ENCODE measurements around the gene PNMA8B.
"Not testable (repeated sequence)": the region's sequence is repeated elsewhere in the genome, so short reads cannot be mapped to it uniquely, and the experiment has no call there.

PNMA8B gene

DNA sequence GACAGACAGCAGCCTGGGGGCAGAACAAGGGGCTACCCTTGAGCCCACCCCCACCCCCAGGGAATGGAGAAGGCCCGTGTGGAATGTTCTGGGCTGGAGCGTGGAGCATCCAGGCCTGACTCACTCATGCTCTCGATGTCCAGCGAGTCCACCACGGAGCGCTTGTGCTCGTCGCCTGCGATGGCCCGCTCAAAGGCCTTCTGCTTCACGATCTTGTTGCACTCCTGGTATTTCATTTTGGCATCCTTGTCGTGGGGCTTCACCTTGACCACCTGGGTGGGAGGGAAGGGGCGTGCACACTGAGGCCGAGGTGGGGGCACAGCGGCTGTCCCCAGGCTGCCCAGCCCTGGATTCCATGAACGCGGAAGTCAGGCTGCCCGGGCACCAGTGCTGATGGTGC is 31.1 kb upstream of the PNMA8B start:
- not testable (repeated sequence) for H3K36me3 ChIP-seq (ENCODE audit: control insufficient read depth, insufficient read depth, low read length); H3K4me3 ChIP-seq (ENCODE audit: low read length); H3K9ac ChIP-seq (ENCODE audit: low read length); H3K27me3 ChIP-seq (ENCODE audit: control insufficient read depth, insufficient read depth, low read length); H3K4me1 ChIP-seq (ENCODE audit: control insufficient read depth, insufficient read depth, low read length); H3K9me3 ChIP-seq (ENCODE audit: control insufficient read depth, low read length)

DNA sequence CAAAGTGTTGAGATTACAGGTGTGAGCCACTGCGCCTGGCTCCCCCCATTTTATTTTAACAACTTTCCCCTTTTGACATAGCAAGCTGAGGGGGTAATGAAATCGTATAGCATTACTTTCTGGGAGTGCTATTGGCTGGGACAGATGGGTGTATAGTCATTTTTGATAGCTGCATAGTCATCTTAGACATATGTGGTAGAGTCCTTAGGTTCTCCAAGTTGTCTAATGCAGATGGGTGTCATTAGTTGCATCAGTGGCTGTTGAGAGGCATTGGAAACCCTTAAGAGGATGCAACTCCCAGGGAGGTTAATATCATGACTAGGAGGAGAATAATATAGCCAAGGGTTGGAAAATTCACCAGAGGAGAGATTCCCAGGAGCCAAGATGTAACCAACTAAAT is 28.6 kb upstream of the PNMA8B start:
- Histone ChIP-seq H3K4me1 (ENCODE audit: control insufficient read depth, insufficient read depth, low read length) (no peaks in the 10 kb centered on the region), H3K27me3 (ENCODE audit: control insufficient read depth, insufficient read depth, low read length) (no peaks in the 10 kb centered on the region), H3K9me3 (ENCODE audit: control insufficient read depth, low read length) (no peaks in the 10 kb centered on the region), H3K9ac (ENCODE audit: low read length) (no peak overlapping the region), H3K36me3 (ENCODE audit: control insufficient read depth, insufficient read depth, low read length) (no peaks in the 10 kb centered on the region), H3K4me3 (ENCODE audit: low read length) (no peak overlapping the region)

DNA sequence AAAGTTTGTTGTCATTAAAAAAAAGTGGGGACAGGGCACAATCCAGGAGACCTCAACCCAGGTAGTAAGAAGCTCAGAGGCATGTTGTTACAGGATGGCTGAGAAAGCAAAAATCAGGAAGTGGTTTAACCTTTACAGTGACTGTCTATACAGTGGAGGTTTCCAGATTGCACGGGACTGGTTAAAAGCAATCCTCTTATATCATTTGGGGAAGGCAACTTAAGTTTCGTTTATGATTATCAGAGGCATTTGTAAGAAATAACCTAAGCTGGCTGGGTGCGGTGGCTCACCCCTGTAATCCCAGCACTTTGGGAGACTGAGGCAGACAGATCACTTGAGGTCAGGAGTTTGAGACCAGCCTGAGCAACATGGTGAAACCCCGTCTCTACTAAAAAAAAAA is 27.3 kb upstream of the PNMA8B start:
- H3K27me3 ChIP-seq (ENCODE audit: control insufficient read depth, insufficient read depth, low read length); H3K9me3 ChIP-seq (ENCODE audit: control insufficient read depth, low read length); H3K9ac ChIP-seq (ENCODE audit: low read length); H3K4me1 ChIP-seq (ENCODE audit: control insufficient read depth, insufficient read depth, low read length); H3K4me3 ChIP-seq (ENCODE audit: low read length); H3K36me3 ChIP-seq (ENCODE audit: control insufficient read depth, insufficient read depth, low read length): not testable (repeated sequence)

DNA sequence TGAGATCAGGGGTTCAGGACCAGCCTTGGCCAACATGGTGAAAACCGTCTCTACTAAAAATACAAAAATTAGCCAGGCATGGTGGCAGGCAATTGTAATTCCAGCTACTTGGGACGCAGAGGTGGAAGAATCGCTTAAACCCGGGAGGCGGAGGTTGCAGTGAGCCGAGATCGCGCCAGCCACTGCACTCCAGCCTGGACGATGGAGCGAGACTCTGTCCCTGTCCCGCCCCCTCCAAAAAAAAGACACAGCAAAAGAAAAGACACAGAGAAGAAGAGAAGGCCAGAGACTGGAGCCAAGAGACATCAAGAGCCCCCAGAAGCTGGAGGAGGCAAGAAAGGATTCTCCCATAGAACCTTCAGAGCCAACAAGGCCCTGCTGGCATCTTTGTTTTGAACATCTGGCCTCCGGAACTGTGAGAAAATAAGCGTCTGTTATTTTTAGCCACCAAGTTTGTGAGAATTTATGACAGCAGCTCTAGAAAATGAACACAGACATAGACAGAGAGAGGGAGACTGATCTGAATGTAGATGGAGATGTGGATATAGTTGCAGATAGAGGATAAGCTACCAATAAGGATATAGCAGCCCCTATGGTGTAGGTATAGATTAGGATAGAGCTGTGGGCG is 25.7 kb upstream of the PNMA8B start:
- Histone ChIP-seq H3K9ac (ENCODE audit: low read length) (no peak overlapping the region), H3K4me3 (ENCODE audit: low read length) (no peak overlapping the region), H3K36me3 (ENCODE audit: control insufficient read depth, insufficient read depth, low read length) (no peaks in the 10 kb centered on the region), H3K4me1 (ENCODE audit: control insufficient read depth, insufficient read depth, low read length) (no peaks in the 10 kb centered on the region), H3K27me3 (ENCODE audit: control insufficient read depth, insufficient read depth, low read length) (no peaks in the 10 kb centered on the region), H3K9me3 (ENCODE audit: control insufficient read depth, low read length) (no peaks in the 10 kb centered on the region)

DNA sequence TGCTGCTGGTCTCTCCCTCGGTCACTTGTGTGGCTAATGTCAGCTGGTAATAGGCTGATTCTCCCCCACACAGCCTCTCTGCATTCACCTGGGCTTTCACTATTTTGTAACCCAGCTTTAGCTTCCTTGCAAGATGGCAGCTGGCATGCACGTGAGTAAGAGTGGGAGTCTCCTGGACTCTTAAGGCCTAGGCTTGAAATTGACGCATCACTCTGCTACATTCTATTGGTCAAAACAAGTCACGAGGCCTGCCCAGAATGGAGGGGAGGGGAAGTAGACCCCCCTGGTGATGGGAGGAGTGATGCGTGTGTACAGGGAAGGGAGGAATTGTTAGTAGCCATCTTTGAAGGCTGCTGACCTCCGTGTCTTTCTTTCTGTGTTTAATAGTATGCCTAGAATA is 24.9 kb upstream of the PNMA8B start:
- Histone ChIP-seq H3K4me1 (ENCODE audit: control insufficient read depth, insufficient read depth, low read length) (no peaks in the 10 kb centered on the region), H3K9ac (ENCODE audit: low read length) (no peak overlapping the region)

DNA sequence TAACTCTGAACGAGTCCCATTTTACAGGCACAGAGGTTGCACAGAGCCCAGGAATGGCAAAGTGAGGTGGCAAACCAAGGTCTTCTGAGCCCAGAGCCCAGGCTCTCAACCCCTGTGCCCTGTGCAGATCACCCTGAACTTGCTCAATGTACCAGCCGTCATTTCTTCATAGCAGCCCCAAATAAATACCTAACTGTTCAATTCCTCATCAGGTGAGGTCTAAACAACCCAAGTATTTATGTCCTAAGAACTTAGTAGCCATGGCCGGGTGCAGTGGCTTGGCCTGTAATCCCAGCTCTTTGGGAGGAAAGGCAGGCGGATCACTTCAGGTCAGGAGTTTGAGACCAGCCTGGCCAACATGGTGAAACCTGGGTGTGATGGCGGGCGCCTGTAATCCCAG is 21.8 kb upstream of the PNMA8B start:
- Histone ChIP-seq H3K4me1 (ENCODE audit: control insufficient read depth, insufficient read depth, low read length) (no peaks in the 10 kb centered on the region), H3K9me3 (ENCODE audit: control insufficient read depth, low read length) (no peaks in the 10 kb centered on the region), H3K36me3 (ENCODE audit: control insufficient read depth, insufficient read depth, low read length) (no peaks in the 10 kb centered on the region), H3K27me3 (ENCODE audit: control insufficient read depth, insufficient read depth, low read length) (peaks cover 8% of the 10 kb centered on the region), H3K9ac (ENCODE audit: low read length) (no peak overlapping the region), H3K4me3 (ENCODE audit: low read length) (no peak overlapping the region)

More for the DNA sequence above, 24.9 kb upstream of the PNMA8B start:
- Histone ChIP-seq H3K4me3 (ENCODE audit: low read length) (no peak overlapping the region), H3K27me3 (ENCODE audit: control insufficient read depth, insufficient read depth, low read length) (no peaks in the 10 kb centered on the region), H3K36me3 (ENCODE audit: control insufficient read depth, insufficient read depth, low read length) (no peaks in the 10 kb centered on the region), H3K9me3 (ENCODE audit: control insufficient read depth, low read length) (no peaks in the 10 kb centered on the region)

DNA sequence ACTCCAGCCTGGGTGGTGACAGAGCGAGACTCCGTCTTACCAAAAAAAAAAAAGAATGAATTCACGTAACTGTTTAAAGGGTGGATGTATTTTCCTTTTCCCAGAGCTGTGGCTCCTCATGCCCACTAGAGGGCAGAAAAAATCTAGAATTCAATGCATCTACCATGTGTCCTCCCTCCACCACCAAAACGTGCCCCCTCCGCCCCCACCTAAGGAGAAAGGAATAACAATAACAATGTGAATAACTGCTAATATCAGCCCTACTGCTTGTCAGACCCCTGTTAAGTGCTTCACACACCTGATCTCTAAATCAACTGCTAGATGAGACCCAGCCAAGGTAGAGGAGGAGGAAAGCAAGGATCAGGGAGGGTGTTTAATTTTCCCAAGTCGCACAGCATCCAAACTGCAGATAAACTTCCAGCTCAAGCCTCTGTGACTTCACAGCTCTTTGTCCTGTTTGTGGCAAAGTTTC is 20.2 kb upstream of the PNMA8B start:
- no peaks in the 10 kb centered on the region for H3K36me3 ChIP-seq (ENCODE audit: control insufficient read depth, insufficient read depth, low read length)
- no peak overlapping the region for H3K9ac ChIP-seq (ENCODE audit: low read length)
- no peak overlapping the region for H3K4me3 ChIP-seq (ENCODE audit: low read length)
- no peaks in the 10 kb centered on the region for H3K9me3 ChIP-seq (ENCODE audit: control insufficient read depth, low read length)
- no peaks in the 10 kb centered on the region for H3K4me1 ChIP-seq (ENCODE audit: control insufficient read depth, insufficient read depth, low read length)
- H3K27me3 ChIP-seq (ENCODE audit: control insufficient read depth, insufficient read depth, low read length), result peaks cover 8% of the 10 kb centered on the region

DNA sequence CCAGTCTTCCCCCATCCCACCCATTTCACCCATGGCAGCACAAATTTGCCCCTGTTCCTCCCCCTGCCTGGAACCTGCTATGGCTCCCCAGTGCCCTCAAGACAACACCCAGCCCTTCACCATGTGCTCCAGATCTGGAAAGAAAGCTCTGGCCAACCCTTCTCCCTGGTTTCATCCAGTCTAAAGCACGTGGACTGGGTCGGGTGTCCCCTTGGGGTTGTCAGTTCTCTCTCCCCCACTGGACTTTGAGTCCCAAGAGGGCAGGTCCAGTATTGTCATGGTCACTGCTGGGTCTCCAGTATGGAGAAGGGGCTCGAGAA is 19.6 kb upstream of the PNMA8B start:
- Histone ChIP-seq H3K9ac (ENCODE audit: low read length) (no peak overlapping the region), H3K27me3 (ENCODE audit: control insufficient read depth, insufficient read depth, low read length) (peaks cover 8% of the 10 kb centered on the region), H3K4me1 (ENCODE audit: control insufficient read depth, insufficient read depth, low read length) (no peaks in the 10 kb centered on the region), H3K9me3 (ENCODE audit: control insufficient read depth, low read length) (no peaks in the 10 kb centered on the region), H3K36me3 (ENCODE audit: control insufficient read depth, insufficient read depth, low read length) (no peaks in the 10 kb centered on the region), H3K4me3 (ENCODE audit: low read length) (no peak overlapping the region)

DNA sequence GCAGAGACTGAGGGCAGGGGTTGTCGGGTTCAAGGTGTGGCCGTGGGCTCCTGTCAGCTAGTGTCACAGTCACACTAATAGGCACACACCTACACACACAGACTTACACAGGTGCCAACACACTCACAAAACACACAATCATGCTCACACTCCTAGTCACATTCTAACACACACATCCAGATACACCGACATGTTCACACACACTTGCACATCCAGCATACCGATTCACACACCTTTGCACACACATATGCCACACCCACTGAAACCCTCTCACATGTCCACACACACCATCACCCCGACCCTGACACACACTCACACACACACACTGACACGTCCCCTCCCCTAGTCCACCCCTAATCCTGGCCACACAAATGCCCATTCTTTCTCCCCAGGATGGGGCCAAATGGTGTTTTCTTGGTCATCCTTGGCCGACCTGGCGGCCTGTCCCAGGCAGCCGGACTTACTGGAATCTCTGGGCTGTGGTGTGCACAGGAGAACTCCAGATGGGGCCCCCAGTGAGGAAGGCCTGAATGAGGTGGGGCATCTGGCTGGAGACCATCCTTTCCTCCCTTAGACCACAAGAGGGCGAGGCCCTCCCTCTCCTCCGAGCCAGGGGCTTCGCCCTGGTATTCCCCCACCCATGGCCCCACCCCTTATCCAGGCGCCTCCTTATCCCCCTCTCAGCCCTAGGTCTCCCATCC is 19.1 kb upstream of the PNMA8B start:
- H3K4me1 ChIP-seq (ENCODE audit: control insufficient read depth, insufficient read depth, low read length), result no peaks in the 10 kb centered on the region
- no peaks in the 10 kb centered on the region for H3K9me3 ChIP-seq (ENCODE audit: control insufficient read depth, low read length)
- H3K36me3 ChIP-seq (ENCODE audit: control insufficient read depth, insufficient read depth, low read length), result no peaks in the 10 kb centered on the region
- H3K27me3 ChIP-seq (ENCODE audit: control insufficient read depth, insufficient read depth, low read length), result peaks cover 8% of the 10 kb centered on the region
- no peak overlapping the region for H3K4me3 ChIP-seq (ENCODE audit: low read length)
- H3K9ac ChIP-seq (ENCODE audit: low read length), result no peak overlapping the region

DNA sequence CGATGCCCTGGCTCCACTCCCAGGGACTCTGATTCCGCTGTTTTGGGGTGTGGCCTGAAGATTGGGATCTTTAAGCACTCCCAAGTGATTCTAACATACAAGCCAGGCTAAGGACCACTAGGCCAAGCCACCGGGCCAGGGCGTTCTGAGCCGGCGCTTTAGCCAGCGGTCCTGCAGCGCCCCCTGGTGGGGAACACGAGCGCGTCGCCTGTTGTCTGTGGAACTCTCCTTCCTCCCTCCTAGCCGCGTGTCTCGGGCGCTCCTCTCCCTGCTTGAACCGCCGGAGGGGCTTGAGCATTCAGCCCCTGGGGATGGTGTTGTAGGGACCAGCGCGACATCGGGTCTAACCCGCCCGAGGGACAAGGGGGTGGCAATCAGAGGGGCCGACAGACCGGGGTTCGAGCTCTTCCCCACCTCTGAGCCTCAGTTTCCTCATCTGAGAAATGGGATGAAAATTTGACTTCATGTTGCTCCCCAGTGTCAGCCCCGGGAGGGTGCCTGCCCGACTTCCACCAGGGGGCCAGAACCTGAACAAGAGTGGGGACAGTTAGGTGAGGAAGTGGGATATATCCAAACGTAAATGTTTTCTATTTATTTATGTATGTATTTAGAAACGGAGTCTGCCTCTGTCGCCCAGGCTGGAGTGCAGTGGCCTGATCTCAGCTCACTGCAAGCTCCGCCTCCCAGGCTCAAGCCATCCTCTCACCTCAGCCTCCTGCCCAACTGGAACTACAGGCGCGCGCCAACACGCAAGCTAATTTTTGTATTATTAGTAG is 18.0 kb upstream of the PNMA8B start:
- no peaks in the 10 kb centered on the region for H3K4me1 ChIP-seq (ENCODE audit: control insufficient read depth, insufficient read depth, low read length)
- no peak overlapping the region for H3K9ac ChIP-seq (ENCODE audit: low read length)
- no peak overlapping the region for H3K4me3 ChIP-seq (ENCODE audit: low read length)
- no peaks in the 10 kb centered on the region for H3K9me3 ChIP-seq (ENCODE audit: control insufficient read depth, low read length)
- H3K36me3 ChIP-seq (ENCODE audit: control insufficient read depth, insufficient read depth, low read length), result no peaks in the 10 kb centered on the region
- peaks cover 8% of the 10 kb centered on the region for H3K27me3 ChIP-seq (ENCODE audit: control insufficient read depth, insufficient read depth, low read length)

DNA sequence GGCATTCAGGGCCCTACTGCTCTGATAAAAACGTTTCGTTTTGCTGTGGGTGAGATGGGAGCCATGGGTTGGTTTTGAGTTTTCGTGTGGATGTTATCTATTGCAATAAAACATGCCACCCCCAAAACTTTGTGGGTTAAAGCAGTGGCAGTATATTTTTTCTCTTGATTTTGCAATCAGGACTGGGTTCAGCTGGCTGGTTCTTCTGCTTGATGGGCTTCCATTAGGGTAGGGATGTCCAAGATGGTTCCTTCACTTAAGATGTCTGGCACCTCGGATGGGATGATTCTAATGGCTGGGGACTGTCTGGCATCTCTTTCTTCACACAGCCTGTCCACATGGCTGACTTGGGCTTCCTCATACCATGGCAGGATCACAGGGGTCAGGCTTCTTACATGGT is 15.6 kb upstream of the PNMA8B start:
- Histone ChIP-seq H3K4me1 (ENCODE audit: control insufficient read depth, insufficient read depth, low read length) (no peaks in the 10 kb centered on the region), H3K9ac (ENCODE audit: low read length) (no peak overlapping the region), H3K27me3 (ENCODE audit: control insufficient read depth, insufficient read depth, low read length) (peaks cover 8% of the 10 kb centered on the region)

DNA sequence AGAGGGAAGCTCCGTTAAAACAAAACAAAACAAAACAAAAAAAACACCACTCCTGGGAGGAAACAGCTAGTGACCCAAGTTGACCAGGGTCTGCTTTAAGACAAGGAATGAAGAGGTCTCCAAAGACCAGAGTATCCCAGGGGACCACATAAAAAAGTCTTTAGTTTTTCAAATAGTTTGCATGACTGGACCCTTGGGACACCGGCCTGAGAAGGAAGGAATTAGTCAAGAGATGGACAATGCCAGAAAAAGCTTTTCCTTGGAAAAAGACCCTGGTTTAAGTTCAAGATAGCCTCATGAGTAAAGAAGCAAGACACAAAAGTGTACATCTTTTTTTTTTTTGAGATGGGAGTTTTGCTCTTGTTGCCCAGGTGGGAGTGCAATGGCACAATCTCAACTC is 12.5 kb upstream of the PNMA8B start:
- Histone ChIP-seq H3K27me3 (ENCODE audit: control insufficient read depth, insufficient read depth, low read length) (no peaks in the 10 kb centered on the region), H3K9ac (ENCODE audit: low read length) (no peak overlapping the region), H3K4me3 (ENCODE audit: low read length) (no peak overlapping the region), H3K4me1 (ENCODE audit: control insufficient read depth, insufficient read depth, low read length) (no peaks in the 10 kb centered on the region), H3K36me3 (ENCODE audit: control insufficient read depth, insufficient read depth, low read length) (no peaks in the 10 kb centered on the region), H3K9me3 (ENCODE audit: control insufficient read depth, low read length) (no peaks in the 10 kb centered on the region)

More for the DNA sequence above, 15.6 kb upstream of the PNMA8B start:
- Histone ChIP-seq H3K9me3 (ENCODE audit: control insufficient read depth, low read length) (no peaks in the 10 kb centered on the region), H3K4me3 (ENCODE audit: low read length) (no peak overlapping the region), H3K36me3 (ENCODE audit: control insufficient read depth, insufficient read depth, low read length) (no peaks in the 10 kb centered on the region)

Data from mucosa of stomach (tissue), 1 donor.